H1 (cell line): ENCODE measurements around the gene PC. TPM values are rescaled to one million over a fixed set of nuclear protein-coding genes. Genes with fewer than 3 reads are reported as not detected.

Experiments
- GTF2F1 ChIP-seq: IDR thresholded peaks from 2 replicates; pipeline ENCODE4 v1.6.1; 2012; ENCODE audit warnings: low read depth, low read length, improper control_type of control experiment, borderline replicate concordance
- NRF1 ChIP-seq: IDR thresholded peaks from 2 replicates; pipeline ENCODE4 v1.6.1; 2011; ENCODE audit warnings: mild to moderate bottlenecking, low read depth, low read length, improper control_type of control experiment
- polyA plus RNA-seq, 7 experiments: library from polyadenylated mRNA; depleted of rRNA in 3 of 7; stranded (reverse) in 5 of 7; unstranded in 2 of 7; fragments of >200 nt in 5 of 7; fragments of 200-250 nt in 2 of 7; gene quantifications; 1 replicate in 5 of 7; 2 replicates in 1 of 7; 4 replicates in 1 of 7; pipeline versions ENCODE4 v1.2.1 to v1.2.3, GENCODE V29; 2011 to 2013; ENCODE audit warnings: missing spikeins in 2 of 7, mixed read lengths in 2 of 7
- total RNA-seq: library from RNA; stranded (reverse); fragmentation: NEBNext Ultra II Directional; extraction: Animal tissue kit (Norgen Biotek cat#: 25700); gene quantifications from 2 replicates; pipeline ENCODE4 v1.2.1, GENCODE V29; 2021
- TF ChIP-seq, protein P1 (sequence below): fragments of 300-600 bp; sonication (generic); IDR thresholded peaks from 2 replicates; pipeline ENCODE4 v1.7.1; 2012; ENCODE audit warnings: low read length, moderate library complexity, mild to moderate bottlenecking, inconsistent platforms; ENCODE audit not compliant: insufficient replicate concordance
- TF ChIP-seq, protein P2 (sequence below): IDR thresholded peaks from 2 replicates; pipeline ENCODE4 v1.6.1; 2011; ENCODE audit warnings: low read depth, mild to moderate bottlenecking, low read length; ENCODE audit not compliant: insufficient read depth

Gene PC
- total and polyA plus RNA-seq, 2 of the 8 experiments (the other 6 are each of a cell fraction or from before 2014, with no cell fraction given): 11.5 to 27.5 TPM

DNA sequence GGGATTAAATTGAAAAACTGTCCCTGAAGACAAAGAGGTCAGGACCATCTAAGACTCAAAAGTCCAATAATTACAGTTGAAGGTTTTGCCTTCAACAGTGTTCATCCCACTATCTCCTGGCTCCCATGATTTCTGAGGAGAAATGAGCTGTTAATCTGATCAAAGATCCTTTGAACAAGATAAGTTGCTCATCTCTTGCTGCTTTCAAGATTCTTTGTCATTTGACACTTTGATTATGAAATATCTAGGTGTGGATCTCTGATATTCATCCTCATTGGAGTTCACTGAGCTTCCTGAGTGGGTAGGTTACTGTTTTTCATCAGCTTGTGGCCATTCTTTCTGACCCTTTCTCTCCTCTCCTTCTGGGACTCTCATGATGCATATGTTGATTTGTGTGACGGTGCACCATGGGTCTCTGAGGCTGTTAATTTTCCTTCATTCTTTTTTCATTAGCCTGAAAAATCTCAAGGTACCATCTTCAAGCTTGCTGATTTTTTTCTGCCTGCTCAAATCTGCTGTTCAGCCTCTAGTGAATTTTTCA lies 20.9 kb downstream of the PC start (continued):
- TF ChIP-seq, protein P1, sequence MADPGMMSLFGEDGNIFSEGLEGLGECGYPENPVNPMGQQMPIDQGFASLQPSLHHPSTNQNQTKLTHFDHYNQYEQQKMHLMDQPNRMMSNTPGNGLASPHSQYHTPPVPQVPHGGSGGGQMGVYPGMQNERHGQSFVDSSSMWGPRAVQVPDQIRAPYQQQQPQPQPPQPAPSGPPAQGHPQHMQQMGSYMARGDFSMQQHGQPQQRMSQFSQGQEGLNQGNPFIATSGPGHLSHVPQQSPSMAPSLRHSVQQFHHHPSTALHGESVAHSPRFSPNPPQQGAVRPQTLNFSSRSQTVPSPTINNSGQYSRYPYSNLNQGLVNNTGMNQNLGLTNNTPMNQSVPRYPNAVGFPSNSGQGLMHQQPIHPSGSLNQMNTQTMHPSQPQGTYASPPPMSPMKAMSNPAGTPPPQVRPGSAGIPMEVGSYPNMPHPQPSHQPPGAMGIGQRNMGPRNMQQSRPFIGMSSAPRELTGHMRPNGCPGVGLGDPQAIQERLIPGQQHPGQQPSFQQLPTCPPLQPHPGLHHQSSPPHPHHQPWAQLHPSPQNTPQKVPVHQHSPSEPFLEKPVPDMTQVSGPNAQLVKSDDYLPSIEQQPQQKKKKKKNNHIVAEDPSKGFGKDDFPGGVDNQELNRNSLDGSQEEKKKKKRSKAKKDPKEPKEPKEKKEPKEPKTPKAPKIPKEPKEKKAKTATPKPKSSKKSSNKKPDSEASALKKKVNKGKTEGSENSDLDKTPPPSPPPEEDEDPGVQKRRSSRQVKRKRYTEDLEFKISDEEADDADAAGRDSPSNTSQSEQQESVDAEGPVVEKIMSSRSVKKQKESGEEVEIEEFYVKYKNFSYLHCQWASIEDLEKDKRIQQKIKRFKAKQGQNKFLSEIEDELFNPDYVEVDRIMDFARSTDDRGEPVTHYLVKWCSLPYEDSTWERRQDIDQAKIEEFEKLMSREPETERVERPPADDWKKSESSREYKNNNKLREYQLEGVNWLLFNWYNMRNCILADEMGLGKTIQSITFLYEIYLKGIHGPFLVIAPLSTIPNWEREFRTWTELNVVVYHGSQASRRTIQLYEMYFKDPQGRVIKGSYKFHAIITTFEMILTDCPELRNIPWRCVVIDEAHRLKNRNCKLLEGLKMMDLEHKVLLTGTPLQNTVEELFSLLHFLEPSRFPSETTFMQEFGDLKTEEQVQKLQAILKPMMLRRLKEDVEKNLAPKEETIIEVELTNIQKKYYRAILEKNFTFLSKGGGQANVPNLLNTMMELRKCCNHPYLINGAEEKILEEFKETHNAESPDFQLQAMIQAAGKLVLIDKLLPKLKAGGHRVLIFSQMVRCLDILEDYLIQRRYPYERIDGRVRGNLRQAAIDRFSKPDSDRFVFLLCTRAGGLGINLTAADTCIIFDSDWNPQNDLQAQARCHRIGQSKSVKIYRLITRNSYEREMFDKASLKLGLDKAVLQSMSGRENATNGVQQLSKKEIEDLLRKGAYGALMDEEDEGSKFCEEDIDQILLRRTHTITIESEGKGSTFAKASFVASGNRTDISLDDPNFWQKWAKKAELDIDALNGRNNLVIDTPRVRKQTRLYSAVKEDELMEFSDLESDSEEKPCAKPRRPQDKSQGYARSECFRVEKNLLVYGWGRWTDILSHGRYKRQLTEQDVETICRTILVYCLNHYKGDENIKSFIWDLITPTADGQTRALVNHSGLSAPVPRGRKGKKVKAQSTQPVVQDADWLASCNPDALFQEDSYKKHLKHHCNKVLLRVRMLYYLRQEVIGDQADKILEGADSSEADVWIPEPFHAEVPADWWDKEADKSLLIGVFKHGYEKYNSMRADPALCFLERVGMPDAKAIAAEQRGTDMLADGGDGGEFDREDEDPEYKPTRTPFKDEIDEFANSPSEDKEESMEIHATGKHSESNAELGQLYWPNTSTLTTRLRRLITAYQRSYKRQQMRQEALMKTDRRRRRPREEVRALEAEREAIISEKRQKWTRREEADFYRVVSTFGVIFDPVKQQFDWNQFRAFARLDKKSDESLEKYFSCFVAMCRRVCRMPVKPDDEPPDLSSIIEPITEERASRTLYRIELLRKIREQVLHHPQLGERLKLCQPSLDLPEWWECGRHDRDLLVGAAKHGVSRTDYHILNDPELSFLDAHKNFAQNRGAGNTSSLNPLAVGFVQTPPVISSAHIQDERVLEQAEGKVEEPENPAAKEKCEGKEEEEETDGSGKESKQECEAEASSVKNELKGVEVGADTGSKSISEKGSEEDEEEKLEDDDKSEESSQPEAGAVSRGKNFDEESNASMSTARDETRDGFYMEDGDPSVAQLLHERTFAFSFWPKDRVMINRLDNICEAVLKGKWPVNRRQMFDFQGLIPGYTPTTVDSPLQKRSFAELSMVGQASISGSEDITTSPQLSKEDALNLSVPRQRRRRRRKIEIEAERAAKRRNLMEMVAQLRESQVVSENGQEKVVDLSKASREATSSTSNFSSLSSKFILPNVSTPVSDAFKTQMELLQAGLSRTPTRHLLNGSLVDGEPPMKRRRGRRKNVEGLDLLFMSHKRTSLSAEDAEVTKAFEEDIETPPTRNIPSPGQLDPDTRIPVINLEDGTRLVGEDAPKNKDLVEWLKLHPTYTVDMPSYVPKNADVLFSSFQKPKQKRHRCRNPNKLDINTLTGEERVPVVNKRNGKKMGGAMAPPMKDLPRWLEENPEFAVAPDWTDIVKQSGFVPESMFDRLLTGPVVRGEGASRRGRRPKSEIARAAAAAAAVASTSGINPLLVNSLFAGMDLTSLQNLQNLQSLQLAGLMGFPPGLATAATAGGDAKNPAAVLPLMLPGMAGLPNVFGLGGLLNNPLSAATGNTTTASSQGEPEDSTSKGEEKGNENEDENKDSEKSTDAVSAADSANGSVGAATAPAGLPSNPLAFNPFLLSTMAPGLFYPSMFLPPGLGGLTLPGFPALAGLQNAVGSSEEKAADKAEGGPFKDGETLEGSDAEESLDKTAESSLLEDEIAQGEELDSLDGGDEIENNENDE: no peak
- TF ChIP-seq, protein P2, sequence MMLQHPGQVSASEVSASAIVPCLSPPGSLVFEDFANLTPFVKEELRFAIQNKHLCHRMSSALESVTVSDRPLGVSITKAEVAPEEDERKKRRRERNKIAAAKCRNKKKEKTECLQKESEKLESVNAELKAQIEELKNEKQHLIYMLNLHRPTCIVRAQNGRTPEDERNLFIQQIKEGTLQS: no peak
- TF ChIP-seq GTF2F1 (no peak), NRF1 (no peak)
